ENCODE data around the gene THBS4.

The THBS4 gene

GRCh38 chr5:80127116-80127552, 92.0 kb downstream of the THBS4 start:
- Histone ChIP-seq H3K4me1 (no peaks in the 10 kb centered on the region), H3K27ac (no peak overlapping the region)

GRCh38 chr5:80128141-80128540, 93.0 kb downstream of the THBS4 start:
- Histone ChIP-seq H3K9me3 (no peaks in the 10 kb centered on the region), H3K36me3 (no peaks in the 10 kb centered on the region), H3K4me1 (no peaks in the 10 kb centered on the region), H3K27me3 (no peaks in the 10 kb centered on the region), H3K27ac (no peak overlapping the region), H3K4me3 (no peak overlapping the region)
- TF ChIP-seq, protein P1, sequence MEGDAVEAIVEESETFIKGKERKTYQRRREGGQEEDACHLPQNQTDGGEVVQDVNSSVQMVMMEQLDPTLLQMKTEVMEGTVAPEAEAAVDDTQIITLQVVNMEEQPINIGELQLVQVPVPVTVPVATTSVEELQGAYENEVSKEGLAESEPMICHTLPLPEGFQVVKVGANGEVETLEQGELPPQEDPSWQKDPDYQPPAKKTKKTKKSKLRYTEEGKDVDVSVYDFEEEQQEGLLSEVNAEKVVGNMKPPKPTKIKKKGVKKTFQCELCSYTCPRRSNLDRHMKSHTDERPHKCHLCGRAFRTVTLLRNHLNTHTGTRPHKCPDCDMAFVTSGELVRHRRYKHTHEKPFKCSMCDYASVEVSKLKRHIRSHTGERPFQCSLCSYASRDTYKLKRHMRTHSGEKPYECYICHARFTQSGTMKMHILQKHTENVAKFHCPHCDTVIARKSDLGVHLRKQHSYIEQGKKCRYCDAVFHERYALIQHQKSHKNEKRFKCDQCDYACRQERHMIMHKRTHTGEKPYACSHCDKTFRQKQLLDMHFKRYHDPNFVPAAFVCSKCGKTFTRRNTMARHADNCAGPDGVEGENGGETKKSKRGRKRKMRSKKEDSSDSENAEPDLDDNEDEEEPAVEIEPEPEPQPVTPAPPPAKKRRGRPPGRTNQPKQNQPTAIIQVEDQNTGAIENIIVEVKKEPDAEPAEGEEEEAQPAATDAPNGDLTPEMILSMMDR (IDR thresholded peaks at IDR 0.05), result no peak
- intact Hi-C loops (cut with DNase I; ENCODE audit: low total_unique reads), result no loop called here
- DNase-seq, result no peak

More at GRCh38 chr5:80127116-80127552, 92.0 kb downstream of the THBS4 start:
- intact Hi-C loops (cut with DNase I; ENCODE audit: low total_unique reads), result no loop called here
- no peak for DNase-seq
- H3K27me3 ChIP-seq, result no peaks in the 10 kb centered on the region
- TF ChIP-seq, protein P1 (IDR thresholded peaks at IDR 0.05), result no peak
- no peak overlapping the region for H3K4me3 ChIP-seq
- no peaks in the 10 kb centered on the region for H3K9me3 ChIP-seq
- H3K36me3 ChIP-seq, result no peaks in the 10 kb centered on the region

GRCh38 chr5:80129146-80129545, 94.0 kb downstream of the THBS4 start:
- TF ChIP-seq, protein P1 (IDR thresholded peaks at IDR 0.05), result no peak
- no peaks in the 10 kb centered on the region for H3K36me3 ChIP-seq
- no peak overlapping the region for H3K4me3 ChIP-seq
- H3K27me3 ChIP-seq, result no peaks in the 10 kb centered on the region
- no peaks in the 10 kb centered on the region for H3K9me3 ChIP-seq
- DNase-seq, result no peak
- no peak overlapping the region for H3K27ac ChIP-seq
- intact Hi-C loops (cut with DNase I; ENCODE audit: low total_unique reads), result no loop called here
- H3K4me1 ChIP-seq, result no peaks in the 10 kb centered on the region
